ENCODE results near the gene SREK1. TPM values are rescaled to one million over a fixed set of nuclear protein-coding genes. Genes with fewer than 3 reads are reported as not detected.

Gene SREK1
- total and polyA plus RNA-seq, 9 of the 15 experiments (the other 6 are each of a cell fraction or from before 2014, with no cell fraction given): 40.8 to 128 (median 81.9) TPM

DNA sequence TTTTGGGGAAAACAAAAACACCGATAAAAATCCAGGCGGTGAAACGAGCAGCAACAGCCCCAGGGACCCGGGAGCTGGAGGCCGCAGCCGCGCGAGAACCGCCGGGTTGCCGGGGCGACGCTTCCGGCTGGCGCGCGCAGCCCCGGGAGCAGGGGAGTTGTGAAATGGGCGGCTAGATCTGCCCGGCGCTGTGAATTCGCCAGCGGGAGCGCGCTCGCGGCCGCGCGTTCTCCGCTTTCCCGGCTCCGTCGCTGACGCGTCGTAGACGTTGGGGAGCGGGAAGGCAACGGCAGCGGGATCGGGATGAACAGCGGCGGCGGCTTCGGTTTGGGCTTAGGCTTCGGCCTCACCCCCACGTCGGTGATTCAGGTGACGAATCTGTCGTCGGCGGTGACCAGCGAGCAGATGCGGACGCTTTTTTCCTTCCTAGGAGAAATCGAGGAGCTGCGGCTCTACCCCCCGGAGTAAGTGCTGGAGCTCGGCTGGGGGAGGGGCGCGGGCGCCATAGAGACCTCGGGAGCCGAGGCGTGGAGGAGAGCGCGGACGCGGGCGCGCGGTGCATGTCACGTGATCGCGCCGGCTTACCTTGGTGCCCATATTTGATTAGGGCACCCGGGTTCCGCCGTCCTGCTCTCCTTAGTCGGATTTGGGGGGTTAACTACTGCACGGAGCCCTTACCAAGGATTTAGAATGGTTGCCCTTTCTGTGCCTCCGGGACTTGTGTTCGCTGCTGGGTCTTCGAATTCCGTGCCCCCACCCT is at the start of gene SREK1 (continued):
- TF ChIP-seq, protein P1, sequence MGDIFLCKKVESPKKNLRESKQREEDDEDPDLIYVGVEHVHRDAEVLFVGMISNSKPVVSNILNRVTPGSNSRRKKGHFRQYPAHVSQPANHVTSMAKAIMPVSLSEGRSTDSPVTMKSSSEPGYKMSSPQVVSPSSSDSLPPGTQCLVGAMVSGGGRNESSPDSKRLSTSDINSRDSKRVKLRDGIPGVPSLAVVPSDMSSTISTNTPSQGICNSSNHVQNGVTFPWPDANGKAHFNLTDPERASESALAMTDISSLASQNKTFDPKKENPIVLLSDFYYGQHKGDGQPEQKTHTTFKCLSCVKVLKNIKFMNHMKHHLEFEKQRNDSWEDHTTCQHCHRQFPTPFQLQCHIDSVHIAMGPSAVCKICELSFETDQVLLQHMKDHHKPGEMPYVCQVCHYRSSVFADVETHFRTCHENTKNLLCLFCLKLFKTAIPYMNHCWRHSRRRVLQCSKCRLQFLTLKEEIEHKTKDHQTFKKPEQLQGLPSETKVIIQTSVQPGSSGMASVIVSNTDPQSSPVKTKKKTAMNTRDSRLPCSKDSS (IDR thresholded peaks at IDR 0.05; ENCODE audit: low read depth, partially characterized antibody): no peak
- peak; percentile 90 for TF ChIP-seq CTBP1 (IDR thresholded peaks at IDR 0.05; ENCODE audit: borderline replicate concordance)
- TF ChIP-seq TCF7 (IDR thresholded peaks at IDR 0.05; ENCODE audit: borderline replicate concordance): 0 out of 2 replicates have a peak, but pooled peaks have one; percentile 29
- TF ChIP-seq, protein P2, sequence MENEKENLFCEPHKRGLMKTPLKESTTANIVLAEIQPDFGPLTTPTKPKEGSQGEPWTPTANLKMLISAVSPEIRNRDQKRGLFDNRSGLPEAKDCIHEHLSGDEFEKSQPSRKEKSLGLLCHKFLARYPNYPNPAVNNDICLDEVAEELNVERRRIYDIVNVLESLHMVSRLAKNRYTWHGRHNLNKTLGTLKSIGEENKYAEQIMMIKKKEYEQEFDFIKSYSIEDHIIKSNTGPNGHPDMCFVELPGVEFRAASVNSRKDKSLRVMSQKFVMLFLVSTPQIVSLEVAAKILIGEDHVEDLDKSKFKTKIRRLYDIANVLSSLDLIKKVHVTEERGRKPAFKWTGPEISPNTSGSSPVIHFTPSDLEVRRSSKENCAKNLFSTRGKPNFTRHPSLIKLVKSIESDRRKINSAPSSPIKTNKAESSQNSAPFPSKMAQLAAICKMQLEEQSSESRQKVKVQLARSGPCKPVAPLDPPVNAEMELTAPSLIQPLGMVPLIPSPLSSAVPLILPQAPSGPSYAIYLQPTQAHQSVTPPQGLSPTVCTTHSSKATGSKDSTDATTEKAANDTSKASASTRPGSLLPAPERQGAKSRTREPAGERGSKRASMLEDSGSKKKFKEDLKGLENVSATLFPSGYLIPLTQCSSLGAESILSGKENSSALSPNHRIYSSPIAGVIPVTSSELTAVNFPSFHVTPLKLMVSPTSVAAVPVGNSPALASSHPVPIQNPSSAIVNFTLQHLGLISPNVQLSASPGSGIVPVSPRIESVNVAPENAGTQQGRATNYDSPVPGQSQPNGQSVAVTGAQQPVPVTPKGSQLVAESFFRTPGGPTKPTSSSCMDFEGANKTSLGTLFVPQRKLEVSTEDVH (IDR thresholded peaks at IDR 0.05; ENCODE audit: low read depth, partially characterized antibody): peak; percentile 74
- TF ChIP-seq, protein P3, sequence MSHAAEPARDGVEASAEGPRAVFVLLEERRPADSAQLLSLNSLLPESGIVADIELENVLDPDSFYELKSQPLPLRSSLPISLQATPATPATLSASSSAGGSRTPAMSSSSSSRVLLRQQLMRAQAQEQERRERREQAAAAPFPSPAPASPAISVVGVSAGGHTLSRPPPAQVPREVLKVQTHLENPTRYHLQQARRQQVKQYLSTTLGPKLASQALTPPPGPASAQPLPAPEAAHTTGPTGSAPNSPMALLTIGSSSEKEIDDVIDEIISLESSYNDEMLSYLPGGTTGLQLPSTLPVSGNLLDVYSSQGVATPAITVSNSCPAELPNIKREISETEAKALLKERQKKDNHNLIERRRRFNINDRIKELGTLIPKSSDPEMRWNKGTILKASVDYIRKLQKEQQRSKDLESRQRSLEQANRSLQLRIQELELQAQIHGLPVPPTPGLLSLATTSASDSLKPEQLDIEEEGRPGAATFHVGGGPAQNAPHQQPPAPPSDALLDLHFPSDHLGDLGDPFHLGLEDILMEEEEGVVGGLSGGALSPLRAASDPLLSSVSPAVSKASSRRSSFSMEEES (CRISPR knock-in tag; IDR thresholded peaks at IDR 0.05): peak; percentile 100
- TF ChIP-seq HNRNPL (IDR thresholded peaks at IDR 0.05; ENCODE audit: low read depth, low read length): peak; percentile 38; the same call in 1 of the 2 replicates
- peak; percentile 99 for TF ChIP-seq RAD51 (IDR thresholded peaks at IDR 0.05; ENCODE audit: borderline replicate concordance, low read depth)
- peak; percentile 23; the same call in 1 of the 2 replicates for TF ChIP-seq CBFA2T3 (IDR thresholded peaks at IDR 0.05)
- no peak for TF ChIP-seq FOXA1 (IDR thresholded peaks at IDR 0.05; ENCODE audit: borderline replicate concordance)
- TF ChIP-seq JUND (IDR thresholded peaks at IDR 0.05; ENCODE audit: borderline replicate concordance, low read depth, low read length): peak; percentile 19; the same call in 1 of the 2 replicates
- no peak; the same call in 2 of the 3 replicates for TF ChIP-seq JUND (tag; IDR thresholded peaks at IDR 0.05; ENCODE audit: borderline replicate concordance, low read depth, low read length)
- no peak for TF ChIP-seq KDM1A (IDR thresholded peaks at IDR 0.05)
- TF ChIP-seq, protein P4, sequence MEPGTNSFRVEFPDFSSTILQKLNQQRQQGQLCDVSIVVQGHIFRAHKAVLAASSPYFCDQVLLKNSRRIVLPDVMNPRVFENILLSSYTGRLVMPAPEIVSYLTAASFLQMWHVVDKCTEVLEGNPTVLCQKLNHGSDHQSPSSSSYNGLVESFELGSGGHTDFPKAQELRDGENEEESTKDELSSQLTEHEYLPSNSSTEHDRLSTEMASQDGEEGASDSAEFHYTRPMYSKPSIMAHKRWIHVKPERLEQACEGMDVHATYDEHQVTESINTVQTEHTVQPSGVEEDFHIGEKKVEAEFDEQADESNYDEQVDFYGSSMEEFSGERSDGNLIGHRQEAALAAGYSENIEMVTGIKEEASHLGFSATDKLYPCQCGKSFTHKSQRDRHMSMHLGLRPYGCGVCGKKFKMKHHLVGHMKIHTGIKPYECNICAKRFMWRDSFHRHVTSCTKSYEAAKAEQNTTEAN (CRISPR knock-in tag; IDR thresholded peaks at IDR 0.05): peak; percentile 33; the same call in 1 of the 2 replicates
- TF ChIP-seq ZC3H8 (IDR thresholded peaks at IDR 0.05): 0 out of 2 replicates have a peak, but pooled peaks have one; percentile 27
- TF ChIP-seq NFIC (IDR thresholded peaks at IDR 0.05): peak; percentile 19; the same call in 1 of the 2 replicates
- no peak for TF ChIP-seq ETV6 (IDR thresholded peaks at IDR 0.05; ENCODE audit: borderline replicate concordance in 1 of 2, low read depth in 2 of 2, low read length in 1 of 2)
- 0 out of 2 replicates have a peak, but pooled peaks have one; percentile 58 for TF ChIP-seq ETV6 (CRISPR knock-in tag; IDR thresholded peaks at IDR 0.05; ENCODE audit: borderline replicate concordance)
- peak; percentile 81 for TF ChIP-seq TAF9B (IDR thresholded peaks at IDR 0.05; ENCODE audit: partially characterized antibody)
- peak; percentile 87 for TF ChIP-seq PRPF4 (IDR thresholded peaks at IDR 0.05; ENCODE audit: insufficient read depth, low read depth, low read length, poor library complexity, severe bottlenecking)
- TF ChIP-seq ZNF584 (CRISPR knock-in tag; IDR thresholded peaks at IDR 0.05; ENCODE audit: low read depth): peak; percentile 80; the same call in 1 of the 2 replicates
- 0 out of 2 replicates have a peak, but pooled peaks have one; percentile 5 for TF ChIP-seq ARID1B (IDR thresholded peaks at IDR 0.05)
